GM21526 (cell line): ENCODE results near the gene MPV17L.
"Not testable (repeated sequence)": the region's sequence is repeated elsewhere in the genome, so short reads cannot be mapped to it uniquely, and the experiment has no call there.

Source experiments
- ATAC-seq: cut with Tn5 transposase; IDR thresholded peaks from one replicate; pipeline ENCODE4 v1.9.1; 2021; ENCODE audit warnings: moderate library complexity; ENCODE audit not compliant: unreplicated experiment, low FRiP score

MPV17L gene

GRCh38 chr16:15450624-15451023, 55.1 kb downstream of the MPV17L start:
- no peak for ATAC-seq

DNA sequence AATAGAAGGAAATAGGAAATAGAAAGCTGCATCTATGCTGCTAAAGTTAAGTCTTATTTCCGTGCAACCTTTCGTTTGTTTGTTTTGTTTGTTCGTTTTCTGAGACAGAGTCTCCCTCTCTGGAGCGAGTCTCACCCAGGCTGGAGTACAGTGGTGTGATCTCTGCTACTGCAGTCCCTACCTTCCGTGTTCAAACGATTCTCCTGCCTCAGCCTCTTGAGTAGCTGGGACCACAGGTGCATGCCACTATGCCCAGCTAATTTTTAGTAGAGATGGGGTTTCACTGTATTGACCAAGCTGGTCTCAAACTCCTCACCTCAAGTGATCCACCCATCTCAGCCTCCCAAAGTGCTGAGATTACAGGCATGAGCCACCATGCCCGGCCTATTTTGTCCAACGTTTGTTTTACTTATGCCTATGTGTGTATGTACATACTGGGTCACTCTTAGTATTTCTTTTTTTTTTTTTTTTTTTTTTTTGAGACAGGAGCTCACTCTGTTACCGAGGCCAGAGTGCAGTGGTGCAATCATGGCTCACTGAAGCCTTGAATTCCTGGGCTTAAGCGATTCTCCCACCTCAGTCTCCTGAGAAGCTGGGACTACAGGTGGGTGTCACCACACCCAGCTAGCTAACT, 55.7 kb downstream of the MPV17L start:
- no peak for ATAC-seq

DNA sequence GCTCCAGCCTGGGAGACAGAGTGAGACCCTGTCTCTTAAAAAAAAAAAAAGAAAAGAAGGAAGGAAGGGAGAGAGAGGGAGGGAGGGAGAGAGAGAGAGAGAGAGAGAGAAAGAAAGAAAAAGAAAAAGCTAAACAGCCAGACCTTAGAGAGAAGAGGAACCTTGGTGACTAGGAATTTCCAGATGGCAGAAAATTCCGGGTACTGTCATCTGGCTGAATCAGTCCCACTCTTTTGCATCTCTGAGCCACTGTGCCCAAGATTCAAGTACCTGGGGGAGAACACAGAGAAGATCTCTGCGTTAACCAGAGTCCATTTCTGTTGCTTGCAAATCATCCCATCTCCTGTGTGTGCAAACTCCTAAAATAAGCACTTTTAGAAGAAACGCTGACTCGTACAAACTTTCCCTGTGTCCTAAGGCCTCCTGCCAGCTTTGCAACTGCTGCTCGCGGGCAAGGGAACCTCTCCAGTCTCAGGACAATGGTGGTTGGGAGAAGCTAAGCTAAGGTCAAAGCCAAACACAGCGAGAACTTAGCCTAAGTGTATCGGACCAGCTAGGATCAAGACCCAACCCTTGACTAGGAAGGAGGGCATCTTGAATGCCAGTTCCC, 56.8 kb downstream of the MPV17L start:
- ATAC-seq, result no peak

- not testable (repeated sequence) for ATAC-seq
Measured at GRCh38 chr16:15453296-15453695, 57.7 kb downstream of the MPV17L start.

- ATAC-seq, result not testable (repeated sequence)
Measured at GRCh38 chr16:15454933-15455332, 59.4 kb downstream of the MPV17L start.

DNA sequence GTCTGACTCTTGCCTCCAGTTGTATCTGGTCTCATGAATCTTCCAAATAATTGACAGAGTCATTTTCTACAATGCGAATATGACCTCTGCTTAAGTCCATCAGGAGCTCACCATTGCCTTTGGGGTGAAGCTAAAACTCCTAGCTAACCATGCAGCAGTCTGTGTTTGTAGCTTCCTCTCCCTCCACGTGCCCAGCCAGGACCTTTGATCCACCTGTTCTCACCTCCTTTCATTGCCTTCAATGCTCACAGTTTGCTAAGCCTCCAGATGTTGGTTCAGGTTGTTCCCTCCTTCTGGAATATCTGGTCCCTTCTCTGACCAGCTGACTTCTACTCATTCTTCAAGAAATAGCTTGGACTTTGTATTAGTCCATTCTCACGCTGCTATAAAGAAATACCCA, 61.8 kb downstream of the MPV17L start:
- ATAC-seq, result no peak

DNA sequence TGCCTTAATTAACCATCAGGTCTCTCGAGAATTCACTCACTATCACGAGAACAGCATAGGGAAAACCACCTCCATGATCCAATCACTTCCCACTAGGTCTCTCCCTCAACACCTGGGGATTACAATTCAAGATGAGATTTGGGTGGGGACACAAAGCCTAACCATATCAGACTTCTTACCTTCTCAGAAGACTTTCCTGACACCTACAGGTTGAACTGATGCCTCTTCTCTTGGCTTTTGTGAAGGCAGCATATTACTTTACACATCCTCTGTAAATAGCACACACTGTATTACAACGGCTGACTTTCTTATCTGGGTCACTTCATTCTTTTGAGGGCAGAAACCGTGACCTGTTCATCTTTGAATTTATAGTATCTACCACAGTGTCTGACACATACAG, 62.4 kb downstream of the MPV17L start:
- no peak for ATAC-seq

DNA sequence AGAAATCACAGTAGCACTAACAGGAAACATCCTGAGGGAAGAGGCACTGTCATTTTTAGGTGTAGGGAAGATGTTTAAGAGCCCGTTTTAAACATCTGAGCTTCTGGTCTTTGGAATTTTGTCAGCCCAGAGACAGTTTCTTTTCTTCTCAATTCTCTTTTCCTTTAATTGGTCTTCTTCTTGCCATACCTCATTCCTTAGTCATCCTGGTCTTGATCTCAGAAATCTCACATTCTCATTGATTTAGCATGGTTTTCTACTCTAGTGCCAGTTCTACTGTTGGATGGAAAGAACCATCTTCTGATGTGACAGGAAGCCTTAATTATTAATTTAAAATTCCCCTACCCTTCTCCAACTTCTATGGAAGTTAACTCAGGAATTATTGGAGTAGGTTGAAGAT, 64.2 kb downstream of the MPV17L start:
- ATAC-seq, result no peak

GRCh38 chr16:15460601-15461000, 65.0 kb downstream of the MPV17L start:
- ATAC-seq, result no peak

DNA sequence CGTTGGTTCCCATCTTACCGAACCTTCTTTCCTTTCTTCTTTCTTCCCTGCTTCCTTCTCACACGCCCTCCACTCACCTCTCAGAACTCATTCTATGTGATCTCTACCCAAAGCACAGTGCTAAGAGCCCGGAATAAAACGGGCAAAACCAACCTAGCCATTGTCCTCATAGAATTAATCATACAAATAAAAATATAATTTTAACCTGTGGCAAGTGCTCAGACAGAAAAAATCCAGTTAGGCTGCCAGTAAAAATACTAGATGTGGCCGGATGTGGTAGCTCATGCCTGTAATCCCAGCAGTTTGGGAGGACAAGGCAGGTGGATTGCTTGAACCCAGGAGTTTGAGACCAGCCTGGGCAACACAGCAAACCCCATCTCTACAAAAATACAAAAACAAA, 65.8 kb downstream of the MPV17L start:
- no peak for ATAC-seq
